ENCODE measurements around the gene SRPK2. TPM values are rescaled to one million over a fixed set of nuclear protein-coding genes. Genes with fewer than 3 reads are reported as not detected.

SRPK2 gene
- total RNA-seq, 1 donor from 2014 or later, result 26.7 TPM

DNA sequence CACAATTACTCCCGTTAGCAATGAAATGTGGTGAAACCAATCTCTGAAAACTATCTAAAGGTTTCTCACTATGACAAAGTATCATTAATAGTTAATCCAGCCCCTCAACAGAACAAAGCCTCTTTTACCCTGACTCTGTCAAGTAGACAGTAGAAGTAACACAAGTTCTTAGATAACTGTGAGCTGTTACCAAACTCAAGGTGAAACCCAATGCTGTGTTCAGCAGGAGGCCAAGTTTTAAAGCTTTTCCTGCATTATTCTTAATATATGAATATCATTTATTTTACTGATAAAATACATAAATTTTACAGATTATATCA lies 109.1 kb downstream of the SRPK2 start:
- DNase-seq (ENCODE audit: low read depth), result no peak
- H3K4me3 ChIP-seq (ENCODE audit: low read depth, low read length), result no peak overlapping the region
- TF ChIP-seq, protein P1, sequence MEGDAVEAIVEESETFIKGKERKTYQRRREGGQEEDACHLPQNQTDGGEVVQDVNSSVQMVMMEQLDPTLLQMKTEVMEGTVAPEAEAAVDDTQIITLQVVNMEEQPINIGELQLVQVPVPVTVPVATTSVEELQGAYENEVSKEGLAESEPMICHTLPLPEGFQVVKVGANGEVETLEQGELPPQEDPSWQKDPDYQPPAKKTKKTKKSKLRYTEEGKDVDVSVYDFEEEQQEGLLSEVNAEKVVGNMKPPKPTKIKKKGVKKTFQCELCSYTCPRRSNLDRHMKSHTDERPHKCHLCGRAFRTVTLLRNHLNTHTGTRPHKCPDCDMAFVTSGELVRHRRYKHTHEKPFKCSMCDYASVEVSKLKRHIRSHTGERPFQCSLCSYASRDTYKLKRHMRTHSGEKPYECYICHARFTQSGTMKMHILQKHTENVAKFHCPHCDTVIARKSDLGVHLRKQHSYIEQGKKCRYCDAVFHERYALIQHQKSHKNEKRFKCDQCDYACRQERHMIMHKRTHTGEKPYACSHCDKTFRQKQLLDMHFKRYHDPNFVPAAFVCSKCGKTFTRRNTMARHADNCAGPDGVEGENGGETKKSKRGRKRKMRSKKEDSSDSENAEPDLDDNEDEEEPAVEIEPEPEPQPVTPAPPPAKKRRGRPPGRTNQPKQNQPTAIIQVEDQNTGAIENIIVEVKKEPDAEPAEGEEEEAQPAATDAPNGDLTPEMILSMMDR (conservative IDR thresholded peaks at IDR 0.05; ENCODE audit: low read depth, low read length), result no peak

DNA sequence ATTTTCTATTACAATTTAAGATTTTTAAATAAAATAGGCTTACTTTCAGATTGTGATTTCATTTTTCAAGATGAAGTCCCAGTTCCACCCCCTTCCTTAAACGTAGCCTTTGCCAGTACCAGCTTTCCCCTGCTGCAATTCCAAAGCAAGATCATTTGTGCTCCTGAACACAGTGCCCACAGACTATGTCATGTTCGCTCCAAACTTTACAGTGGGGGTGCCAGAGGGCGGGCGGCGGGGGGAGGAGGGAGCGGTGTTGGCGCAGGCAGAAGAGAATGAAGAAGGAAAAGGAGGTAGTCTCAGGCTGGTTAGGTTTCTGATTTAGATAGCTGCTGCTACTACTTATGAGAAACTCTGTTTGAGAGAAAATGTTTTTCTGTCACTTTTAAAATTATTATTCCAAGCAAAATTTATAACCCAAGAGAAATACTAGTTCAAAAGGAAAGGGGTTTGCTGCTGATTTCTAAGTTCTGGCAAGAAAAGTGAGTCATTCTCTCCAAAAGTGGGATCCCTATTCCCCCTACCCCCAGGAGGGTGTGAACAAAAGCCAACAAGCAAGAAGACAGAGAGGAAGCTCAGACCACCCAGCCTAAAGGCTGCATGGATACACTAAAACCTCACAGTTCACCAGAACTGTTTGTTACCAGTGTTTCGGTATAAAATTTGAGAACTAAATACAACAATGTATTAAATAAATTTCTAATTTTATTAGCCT lies 109.6 kb downstream of the SRPK2 start:
- no peak for DNase-seq (ENCODE audit: low read depth)
- TF ChIP-seq, protein P1 (conservative IDR thresholded peaks at IDR 0.05; ENCODE audit: low read depth, low read length), result no peak
- H3K4me3 ChIP-seq (ENCODE audit: low read depth, low read length), result no peak overlapping the region

DNA sequence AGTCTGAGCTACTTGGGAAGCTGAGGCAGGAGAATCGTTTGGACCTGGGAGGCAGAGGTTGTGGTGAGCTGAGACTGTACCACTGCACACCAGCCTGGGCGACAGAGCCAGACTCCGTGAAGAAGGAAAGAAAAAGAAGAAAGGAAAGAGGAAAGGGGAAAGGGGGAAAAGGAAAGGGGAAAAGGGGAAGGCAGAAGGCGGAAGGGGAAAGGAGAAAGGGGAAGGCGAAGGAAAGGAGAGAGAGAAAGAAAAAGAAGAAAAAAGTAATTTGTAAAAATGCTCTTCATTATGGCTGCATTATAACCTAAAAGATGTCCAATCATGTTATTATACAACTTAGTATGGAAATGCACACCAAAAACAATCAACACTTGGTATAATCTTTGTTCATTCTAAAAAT lies 110.2 kb downstream of the SRPK2 start:
- no peak for DNase-seq (ENCODE audit: low read depth)
- no peak overlapping the region for H3K4me3 ChIP-seq (ENCODE audit: low read depth, low read length)
- TF ChIP-seq, protein P1 (conservative IDR thresholded peaks at IDR 0.05; ENCODE audit: low read depth, low read length), result no peak

DNA sequence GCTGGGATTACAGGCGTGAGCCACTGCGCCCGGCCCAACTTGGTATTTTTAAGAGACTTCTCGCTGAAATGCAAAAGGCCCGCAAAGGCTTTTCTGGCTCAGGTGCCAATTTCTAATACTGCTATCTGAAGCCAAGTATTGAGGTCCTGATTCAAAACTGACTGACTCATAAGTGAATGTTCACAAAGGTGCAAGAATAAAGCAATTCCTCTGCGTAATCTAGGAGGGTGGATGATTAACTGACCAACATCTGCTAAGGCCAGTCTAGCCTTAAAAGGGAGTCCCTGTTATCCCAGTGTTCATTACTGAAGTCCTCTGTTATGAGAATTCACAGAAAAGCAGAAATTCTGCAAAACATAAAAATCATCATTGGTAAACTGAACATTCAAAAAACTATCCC lies 111.4 kb downstream of the SRPK2 start:
- DNase-seq (ENCODE audit: low read depth), result peak; percentile 96
- no peak overlapping the region for H3K4me3 ChIP-seq (ENCODE audit: low read depth, low read length)
- TF ChIP-seq, protein P1 (conservative IDR thresholded peaks at IDR 0.05; ENCODE audit: low read depth, low read length), result no peak

DNA sequence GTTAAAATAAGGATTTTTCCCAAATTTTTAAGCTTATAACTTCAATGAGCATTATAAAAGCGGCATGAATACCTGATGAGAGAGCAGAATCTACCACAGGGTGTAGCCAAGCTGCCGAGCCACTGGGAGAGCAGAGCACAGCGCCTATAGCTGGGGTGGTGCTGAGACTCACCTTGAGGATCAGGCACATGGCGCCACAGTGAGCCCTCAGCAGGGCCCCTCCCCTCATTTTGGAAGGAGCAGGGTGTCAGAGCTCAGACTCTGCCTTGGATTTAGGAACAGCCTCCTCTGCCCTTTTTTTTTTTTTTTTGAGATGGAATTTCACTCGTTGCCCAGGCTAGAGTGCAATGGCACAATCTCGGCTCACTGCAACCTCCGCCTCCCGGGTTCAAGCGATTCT lies 118.6 kb downstream of the SRPK2 start:
- no peak for DNase-seq (ENCODE audit: low read depth)
- TF ChIP-seq, protein P1 (conservative IDR thresholded peaks at IDR 0.05; ENCODE audit: low read depth, low read length), result no peak
- H3K4me3 ChIP-seq (ENCODE audit: low read depth, low read length), result no peak overlapping the region

DNA sequence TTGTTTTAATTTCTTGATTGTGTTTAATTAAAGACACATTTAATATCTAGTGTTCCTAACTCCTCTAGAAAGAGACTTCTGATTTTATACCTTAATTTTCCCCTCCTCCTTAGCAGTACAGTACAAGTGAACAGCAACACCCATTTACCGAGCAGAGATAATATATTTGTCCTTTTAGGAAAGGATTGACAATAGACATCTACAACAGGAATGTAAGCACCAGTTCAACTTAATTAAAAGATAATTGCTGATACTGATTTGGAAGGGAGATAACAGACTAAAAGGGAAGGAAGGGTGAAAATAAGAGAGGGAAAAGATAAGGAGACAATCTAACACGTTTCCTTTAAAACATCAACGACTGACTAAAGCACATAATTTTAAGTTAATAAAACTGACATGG lies 119.3 kb downstream of the SRPK2 start:
- TF ChIP-seq, protein P1 (conservative IDR thresholded peaks at IDR 0.05; ENCODE audit: low read depth, low read length), result no peak
- DNase-seq (ENCODE audit: low read depth), result no peak
- H3K4me3 ChIP-seq (ENCODE audit: low read depth, low read length), result peak overlapping the region; percentile 48

Data from epithelial cell of proximal tubule (primary cell).